Colonic mucosa (tissue), 4 donors: ENCODE data around the gene PTPRM. TPM values are rescaled to one million over a fixed set of nuclear protein-coding genes. Genes with fewer than 3 reads are reported as not detected.

ENCODE experiments used
- DNase-seq: peaks from one replicate; pipeline ENCODE4 v3.0.0-alpha.2; 2020
- H3K27ac ChIP-seq: fragments of 200-600 bp; one replicate; pipeline ENCODE4 v1.8.0; 2021
- H3K27me3 ChIP-seq: fragments of 200-600 bp; one replicate; pipeline ENCODE4 v1.8.0; 2021
- H3K36me3 ChIP-seq: fragments of 200-600 bp; one replicate; pipeline ENCODE4 v1.8.0; 2021
- H3K4me1 ChIP-seq: fragments of 200-600 bp; one replicate; pipeline ENCODE4 v1.8.0; 2021; ENCODE audit warnings: mild to moderate bottlenecking
- H3K4me3 ChIP-seq: fragments of 200-600 bp; one replicate; pipeline ENCODE4 v1.8.0; 2021
- H3K9ac ChIP-seq, 2 donors: one replicate each; pipeline ENCODE4 v1.7.0; 2013; ENCODE audit warnings: control low read depth in 2 of 2, low read depth in 2 of 2, low read length in 2 of 2
- H3K9me3 ChIP-seq: fragments of 200-600 bp; one replicate; pipeline ENCODE4 v1.8.0; 2021
- CTCF ChIP-seq: fragments of 200-600 bp; IDR thresholded peaks from one replicate; pipeline ENCODE4 v1.8.0; 2022; ENCODE audit warnings: antibody characterized with exemption, mild to moderate bottlenecking
- intact Hi-C: fragments of 100-400 bp; cut with DNase I; formaldehyde crosslinking; loops from one replicate; pipeline ENCODE4 v1.14.1; 2022
- total RNA-seq, 2 donors: library from RNA; stranded (reverse); fragmentation: NEBNext Ultra II Directional in 1 of 2; extraction: Animal tissue kit (Norgen Biotek cat#: 25700) in 1 of 2; gene quantifications; one replicate each; pipeline ENCODE4 v1.2.1, GENCODE V29; 2021
- donor health status: healthy.
- donor health status: DM: no; HTN: no; CAD: no.
- donor health status: DM: no; HTN: no; CAD: no.

Gene PTPRM
- total RNA-seq, 2 donors from 2014 or later, result 8.1 to 13.9 TPM

- no peak for DNase-seq
- H3K9ac ChIP-seq, result no peak overlapping the region
- intact Hi-C loops, result no loop called here
- H3K27ac ChIP-seq, result no peak overlapping the region
- H3K9me3 ChIP-seq, result no peaks in the 10 kb centered on the region
- no peak overlapping the region for H3K4me3 ChIP-seq
- no peaks in the 10 kb centered on the region for H3K36me3 ChIP-seq
- TF ChIP-seq CTCF, result no peak
- no peaks in the 10 kb centered on the region for H3K27me3 ChIP-seq
- no peaks in the 10 kb centered on the region for H3K4me1 ChIP-seq
Observed at GRCh38 chr18:8261651-8262091, 694.6 kb downstream of the PTPRM start.

DNA sequence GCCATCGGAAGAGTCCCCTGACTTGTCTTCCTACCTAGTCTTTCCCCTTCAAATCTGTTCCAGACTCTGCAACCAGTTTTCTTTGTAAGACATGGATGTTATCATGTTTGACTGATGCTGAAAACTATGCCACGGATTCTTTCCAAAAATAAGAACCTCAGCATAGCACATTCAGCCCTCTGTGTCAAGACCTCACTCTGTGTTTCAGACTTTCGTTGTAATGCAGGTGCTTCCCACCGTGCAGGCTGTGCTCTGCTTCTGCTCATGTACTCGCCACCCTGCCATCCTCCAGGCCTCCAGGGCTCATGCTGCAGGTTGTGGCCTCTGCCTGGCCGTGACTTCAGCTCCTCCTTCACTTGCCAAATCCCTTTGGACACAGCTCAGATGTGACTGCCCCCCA lies 695.1 kb downstream of the PTPRM start:
- no peak for TF ChIP-seq CTCF
- no peak overlapping the region for H3K4me3 ChIP-seq
- intact Hi-C loops, result no loop called here
- no peak overlapping the region for H3K27ac ChIP-seq
- no peaks in the 10 kb centered on the region for H3K36me3 ChIP-seq
- no peaks in the 10 kb centered on the region for H3K9me3 ChIP-seq
- no peak overlapping the region for H3K9ac ChIP-seq
- H3K4me1 ChIP-seq, result no peaks in the 10 kb centered on the region
- no peak for DNase-seq
- H3K27me3 ChIP-seq, result no peaks in the 10 kb centered on the region

DNA sequence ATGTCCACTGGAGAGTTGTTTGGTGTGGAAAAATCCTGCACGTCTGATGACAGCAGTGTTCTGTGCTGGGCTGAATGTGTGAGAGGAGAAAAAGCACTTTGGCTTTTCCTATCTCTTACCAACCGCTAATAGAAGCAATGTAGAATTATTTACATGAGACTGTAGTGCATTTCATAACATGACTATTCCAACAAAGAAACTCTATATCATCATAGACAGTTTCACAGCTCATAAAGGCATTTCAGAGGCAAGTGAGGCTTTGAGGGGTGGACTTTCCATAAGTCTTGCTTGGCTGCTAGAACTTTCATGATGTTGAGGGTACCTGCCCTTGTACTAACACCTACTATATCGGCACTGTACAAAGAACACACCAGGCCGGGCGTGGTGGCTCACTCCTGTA lies 697.0 kb downstream of the PTPRM start:
- Histone ChIP-seq H3K4me3 (no peak overlapping the region), H3K27me3 (no peaks in the 10 kb centered on the region), H3K36me3 (no peaks in the 10 kb centered on the region), H3K27ac (no peak overlapping the region), H3K9ac (no peak overlapping the region), H3K9me3 (no peaks in the 10 kb centered on the region), H3K4me1 (no peaks in the 10 kb centered on the region)
- no peak for TF ChIP-seq CTCF
- no peak for DNase-seq
- intact Hi-C loops, result no loop called here

GRCh38 chr18:8264861-8265411 lies 697.8 kb downstream of the PTPRM start:
- H3K4me3 ChIP-seq, result no peak overlapping the region
- no peaks in the 10 kb centered on the region for H3K27me3 ChIP-seq
- no peak overlapping the region for H3K27ac ChIP-seq
- TF ChIP-seq CTCF, result no peak
- intact Hi-C loops, result no loop called here
- no peak overlapping the region for H3K9ac ChIP-seq
- H3K36me3 ChIP-seq, result no peaks in the 10 kb centered on the region
- no peaks in the 10 kb centered on the region for H3K4me1 ChIP-seq
- no peaks in the 10 kb centered on the region for H3K9me3 ChIP-seq
- no peak for DNase-seq

DNA sequence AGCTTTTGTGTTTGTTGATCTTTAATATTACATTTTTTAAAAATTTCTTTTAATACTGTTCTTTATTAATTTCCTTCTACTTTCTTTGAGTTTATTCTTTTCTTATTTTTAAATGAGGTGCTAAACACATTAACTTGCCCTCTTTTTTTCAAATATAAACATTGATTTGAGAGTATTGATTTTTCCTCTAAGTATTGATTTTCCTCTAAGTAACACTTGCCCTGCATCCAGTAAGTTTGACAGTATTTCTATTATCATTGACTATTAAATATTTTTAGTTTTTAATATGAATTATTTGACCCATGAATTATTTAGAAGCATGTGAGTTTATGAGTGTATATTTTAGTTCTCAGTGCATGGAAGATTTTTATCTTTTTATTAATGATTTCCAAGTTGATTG lies 705.1 kb downstream of the PTPRM start:
- Histone ChIP-seq H3K9ac (no peak overlapping the region), H3K9me3 (no peaks in the 10 kb centered on the region), H3K27me3 (no peaks in the 10 kb centered on the region), H3K4me1 (no peaks in the 10 kb centered on the region), H3K4me3 (no peak overlapping the region), H3K27ac (no peak overlapping the region), H3K36me3 (no peaks in the 10 kb centered on the region)
- TF ChIP-seq CTCF, result no peak
- no peak for DNase-seq
- intact Hi-C loops, result no loop called here
